ENCODE measurements around the gene AGPAT4. TPM values are rescaled to one million over a fixed set of nuclear protein-coding genes. Genes with fewer than 3 reads are reported as not detected.

Gene AGPAT4
- polyA plus RNA-seq, 2 of the 4 experiments (the other 2 are of a cell fraction), result 2.1 to 3.7 TPM

GRCh38 chr6:161199850-161200249 is 74.0 kb downstream of the AGPAT4 start:
- TF ChIP-seq ZSCAN20 (CRISPR knock-in tag; IDR thresholded peaks at IDR 0.05), result no peak
- TF ChIP-seq, protein P1, sequence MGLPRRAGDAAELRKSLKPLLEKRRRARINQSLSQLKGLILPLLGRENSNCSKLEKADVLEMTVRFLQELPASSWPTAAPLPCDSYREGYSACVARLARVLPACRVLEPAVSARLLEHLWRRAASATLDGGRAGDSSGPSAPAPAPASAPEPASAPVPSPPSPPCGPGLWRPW (IDR thresholded peaks at IDR 0.05), result no peak
- no peak for TF ChIP-seq RCOR1 (IDR thresholded peaks at IDR 0.05; ENCODE audit: low read depth, low read length)
- TF ChIP-seq REST (IDR thresholded peaks at IDR 0.05), result no peak
- TF ChIP-seq BHLHE40 (IDR thresholded peaks at IDR 0.05; ENCODE audit: low read depth, low read length), result no peak
- no peak for TF ChIP-seq FOSL2 (IDR thresholded peaks at IDR 0.05)
- TF ChIP-seq FOSL2 (CRISPR knock-in tag; IDR thresholded peaks at IDR 0.05), result no peak
- TF ChIP-seq NR3C1 (IDR thresholded peaks at IDR 0.05), result no peak
- no peak for TF ChIP-seq POLR2A (IDR thresholded peaks at IDR 0.05; ENCODE audit: low read length)
- no peak overlapping the region for H3K27ac ChIP-seq
- ATAC-seq (no peak), DNase-seq (ENCODE audit: low read depth in 1 of 2, low spot score in 1 of 2) (no peak), FAIRE-seq (no peak)
- ChIA-PET CTCF (no interaction called here), POLR2A (no interaction called here)
- H3K4me3 ChIP-seq, result no peak overlapping the region
- no peak overlapping the region for H3K4me2 ChIP-seq
- H3K9me3 ChIP-seq, result no peaks in the 10 kb centered on the region
- no peaks in the 10 kb centered on the region for H3K4me1 ChIP-seq
- WGBS (ENCODE audit: missing lambda C conversion rate), result 76% methylated on average over 4 of the region's 4 CpGs

- no peaks in the 10 kb centered on the region for H3K4me1 ChIP-seq
- no peak overlapping the region for H3K4me3 ChIP-seq
- FAIRE-seq (no peak), DNase-seq (ENCODE audit: low read depth in 1 of 2, low spot score in 1 of 2) (no peak), ATAC-seq (no peak)
- 87% methylated on average over 9 of the region's 9 CpGs for WGBS (ENCODE audit: missing lambda C conversion rate)
- H3K9me3 ChIP-seq, result no peaks in the 10 kb centered on the region
- POLR2A ChIA-PET, result no interaction called here
- no peak overlapping the region for H3K4me2 ChIP-seq
- no peak overlapping the region for H3K27ac ChIP-seq
- no peak for TF ChIP-seq HEYL (CRISPR knock-in tag; IDR thresholded peaks at IDR 0.05)
- no peak for TF ChIP-seq MAFK (IDR thresholded peaks at IDR 0.05; ENCODE audit: partially characterized antibody)
- TF ChIP-seq KDM1A (IDR thresholded peaks at IDR 0.05; ENCODE audit: low read depth), result no peak
- TF ChIP-seq NPAS2 (CRISPR knock-in tag; IDR thresholded peaks at IDR 0.05; ENCODE audit: borderline replicate concordance), result no peak
- TF ChIP-seq KDM5A (IDR thresholded peaks at IDR 0.05), result no peak
- no peak for TF ChIP-seq ZFP36 (IDR thresholded peaks at IDR 0.05; ENCODE audit: borderline replicate concordance, partially characterized antibody)
- no peak for TF ChIP-seq ZSCAN20 (CRISPR knock-in tag; IDR thresholded peaks at IDR 0.05)
- CTCF ChIA-PET, result interaction anchor here (1.2 kb wide), 1 partner anchor 175 kb away, joined by 3 read pairs; no protein-coding TSS in a partner anchor
Observed at GRCh38 chr6:161198783-161199460, 74.9 kb downstream of the AGPAT4 start.

DNA sequence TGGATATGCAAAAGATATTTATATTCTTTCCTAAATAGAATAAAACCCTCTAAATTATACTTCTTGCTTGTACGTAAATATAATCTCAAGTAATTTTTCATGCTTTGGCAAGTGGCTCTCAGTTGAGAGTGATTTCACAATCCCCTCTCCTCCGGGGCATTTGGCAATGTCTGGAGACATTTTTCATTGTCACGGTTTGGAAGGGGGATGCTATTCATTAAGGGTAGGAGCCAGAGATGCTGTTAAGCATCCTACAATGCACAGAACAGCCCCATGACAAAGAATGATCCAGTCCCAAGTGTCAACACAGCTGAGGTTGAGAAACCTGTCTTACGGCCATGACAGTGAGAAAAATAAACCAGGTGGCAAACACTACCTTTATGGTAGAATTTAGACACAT is 75.7 kb downstream of the AGPAT4 start:
- Histone ChIP-seq H3K4me3 (no peak overlapping the region), H3K9me3 (no peaks in the 10 kb centered on the region), H3K27ac (no peak overlapping the region), H3K4me1 (no peaks in the 10 kb centered on the region), H3K4me2 (no peak overlapping the region)
- ChIA-PET POLR2A (no interaction called here), CTCF (no interaction called here)
- DNase-seq (ENCODE audit: low read depth in 1 of 2, low spot score in 1 of 2) (no peak), FAIRE-seq (no peak), ATAC-seq (no peak)
- TF ChIP-seq EP300 (IDR thresholded peaks at IDR 0.05) (no peak), ZFP36 (IDR thresholded peaks at IDR 0.05; ENCODE audit: borderline replicate concordance, partially characterized antibody) (no peak), PHF8 (IDR thresholded peaks at IDR 0.05; ENCODE audit: borderline replicate concordance, low read depth) (no peak), CEBPB (IDR thresholded peaks at IDR 0.05) (no peak), SMC3 (IDR thresholded peaks at IDR 0.05) (no peak), KDM1A (IDR thresholded peaks at IDR 0.05; ENCODE audit: low read depth) (no peak), RNF2 (IDR thresholded peaks at IDR 0.05; ENCODE audit: borderline replicate concordance, low read depth) (no peak), RFX5 (IDR thresholded peaks at IDR 0.05) (no peak), POLR2A (IDR thresholded peaks at IDR 0.05; ENCODE audit: low read length) (no peak), JUN (IDR thresholded peaks at IDR 0.05) (no peak), CBX8 (IDR thresholded peaks at IDR 0.05) (no peak), GATA3 (IDR thresholded peaks at IDR 0.05; ENCODE audit: borderline replicate concordance) (no peak), MYC (IDR thresholded peaks at IDR 0.05; ENCODE audit: borderline replicate concordance, low read length) (no peak), SREBF2 (IDR thresholded peaks at IDR 0.05) (no peak)
- TF ChIP-seq, protein P1 (IDR thresholded peaks at IDR 0.05), result no peak
- TF ChIP-seq, protein P2, sequence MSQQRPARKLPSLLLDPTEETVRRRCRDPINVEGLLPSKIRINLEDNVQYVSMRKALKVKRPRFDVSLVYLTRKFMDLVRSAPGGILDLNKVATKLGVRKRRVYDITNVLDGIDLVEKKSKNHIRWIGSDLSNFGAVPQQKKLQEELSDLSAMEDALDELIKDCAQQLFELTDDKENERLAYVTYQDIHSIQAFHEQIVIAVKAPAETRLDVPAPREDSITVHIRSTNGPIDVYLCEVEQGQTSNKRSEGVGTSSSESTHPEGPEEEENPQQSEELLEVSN (IDR thresholded peaks at IDR 0.05; ENCODE audit: borderline replicate concordance, low read depth), result no peak
- WGBS (ENCODE audit: missing lambda C conversion rate), result 74% methylated on average over 4 of the region's 4 CpGs

Measured in A549 (cell line).